Measurements from ENCODE around the gene PEDS1. TPM values are rescaled to one million over a fixed set of nuclear protein-coding genes. Genes with fewer than 3 reads are reported as not detected.
"Not testable (repeated sequence)": the region's sequence is repeated elsewhere in the genome, so short reads cannot be mapped to it uniquely, and the experiment has no call there.

PEDS1 gene
- 15.2 TPM for total RNA-seq
- long read RNA-seq, full-length matches to known transcripts = 14 of 23 reads
- long read RNA-seq, partial matches to known transcripts = 6 of 23 reads
- long read RNA-seq, other reads (novel, unspliced or antisense) = 3 of 23 reads

GRCh38 chr20:50153500-50154377 is at the start of gene PEDS1:
Gene PEDS1, minus strand, starts transcription at chr20:50153723. Its CDS starts 86 bp downstream, at chr20:50153637.
- intact Hi-C loops (cut with DNase I) = loop anchor here (2.0 kb wide), 2 partner anchors 19 to 33 kb away; no protein-coding TSS in a partner anchor
- peak; percentile 95 for DNase-seq (ENCODE audit: low spot score)

- intact Hi-C loops (cut with DNase I) = no loop called here
- DNase-seq (ENCODE audit: low spot score) = no peak
Observed at GRCh38 chr20:50202677-50203076, 49.2 kb upstream of the PEDS1 start.

GRCh38 chr20:50201710-50202109 is 48.2 kb upstream of the PEDS1 start:
- DNase-seq (ENCODE audit: low spot score); intact Hi-C loops (cut with DNase I): not testable (repeated sequence)

- DNase-seq (ENCODE audit: low spot score) = no peak
- intact Hi-C loops (cut with DNase I) = no loop called here
Observed at GRCh38 chr20:50200482-50201104, 47.1 kb upstream of the PEDS1 start.

GRCh38 chr20:50199703-50200102 is 46.2 kb upstream of the PEDS1 start:
- intact Hi-C loops (cut with DNase I) = no loop called here
- no peak for DNase-seq (ENCODE audit: low spot score)

- no peak for DNase-seq (ENCODE audit: low spot score)
- intact Hi-C loops (cut with DNase I) = no loop called here
Observed at GRCh38 chr20:50198716-50199115, 45.2 kb upstream of the PEDS1 start.

GRCh38 chr20:50198180-50198666 is 44.7 kb upstream of the PEDS1 start:
- DNase-seq (ENCODE audit: low spot score) = no peak
- intact Hi-C loops (cut with DNase I) = no loop called here

GRCh38 chr20:50197463-50198179 is 44.1 kb upstream of the PEDS1 start:
- intact Hi-C loops (cut with DNase I) = no loop called here
- no peak for DNase-seq (ENCODE audit: low spot score)

- no peak for DNase-seq (ENCODE audit: low spot score)
- intact Hi-C loops (cut with DNase I) = no loop called here
Observed at GRCh38 chr20:50196896-50197295, 43.4 kb upstream of the PEDS1 start.

- DNase-seq (ENCODE audit: low spot score) = no peak
- intact Hi-C loops (cut with DNase I) = no loop called here
Observed at GRCh38 chr20:50196248-50196647, 42.7 kb upstream of the PEDS1 start.

GRCh38 chr20:50195524-50196120 is 42.1 kb upstream of the PEDS1 start:
- intact Hi-C loops (cut with DNase I) = no loop called here
- DNase-seq (ENCODE audit: low spot score) = no peak

- DNase-seq (ENCODE audit: low spot score) = no peak
- intact Hi-C loops (cut with DNase I) = loop anchor here (5.0 kb wide), 3 partner anchors 82 to 187 kb away; no protein-coding TSS in a partner anchor
Observed at GRCh38 chr20:50194831-50195523, 41.5 kb upstream of the PEDS1 start.

GRCh38 chr20:50194422-50194830 is 40.9 kb upstream of the PEDS1 start:
- intact Hi-C loops (cut with DNase I) = loop anchor here (5.0 kb wide), 3 partner anchors 83 to 188 kb away; no protein-coding TSS in a partner anchor

GRCh38 chr20:50193836-50194421 is 40.4 kb upstream of the PEDS1 start:
- intact Hi-C loops (cut with DNase I) = loop anchor here (2.0 to 5.0 kb wide), 5 partner anchors 31 to 205 kb away; no protein-coding TSS in a partner anchor
- DNase-seq (ENCODE audit: low spot score) = no peak

More at GRCh38 chr20:50194422-50194830, 40.9 kb upstream of the PEDS1 start:
- DNase-seq (ENCODE audit: low spot score) = no peak

GRCh38 chr20:50193199-50193835 is 39.8 kb upstream of the PEDS1 start:
- DNase-seq (ENCODE audit: low spot score) = no peak

GRCh38 chr20:50192364-50193198 is 39.1 kb upstream of the PEDS1 start:
- DNase-seq (ENCODE audit: low spot score) = peak; percentile 91
- intact Hi-C loops (cut with DNase I) = loop anchor here (2.0 to 5.0 kb wide), 5 partner anchors 32 to 206 kb away; no protein-coding TSS in a partner anchor

More at GRCh38 chr20:50193199-50193835, 39.8 kb upstream of the PEDS1 start:
- intact Hi-C loops (cut with DNase I) = loop anchor here (2.0 to 5.0 kb wide), 5 partner anchors 31 to 205 kb away; no protein-coding TSS in a partner anchor
